GM19099 (cell line): Measurements from ENCODE around the gene SEZ6L2.

ENCODE experiments used
- POLR2A ChIP-seq: IDR thresholded peaks from 3 replicates; pipeline ENCODE4 v1.6.1; 2011; ENCODE audit warnings: low read depth; ENCODE audit not compliant: insufficient read length; ENCODE audit errors: extremely low read depth

The SEZ6L2 gene

DNA sequence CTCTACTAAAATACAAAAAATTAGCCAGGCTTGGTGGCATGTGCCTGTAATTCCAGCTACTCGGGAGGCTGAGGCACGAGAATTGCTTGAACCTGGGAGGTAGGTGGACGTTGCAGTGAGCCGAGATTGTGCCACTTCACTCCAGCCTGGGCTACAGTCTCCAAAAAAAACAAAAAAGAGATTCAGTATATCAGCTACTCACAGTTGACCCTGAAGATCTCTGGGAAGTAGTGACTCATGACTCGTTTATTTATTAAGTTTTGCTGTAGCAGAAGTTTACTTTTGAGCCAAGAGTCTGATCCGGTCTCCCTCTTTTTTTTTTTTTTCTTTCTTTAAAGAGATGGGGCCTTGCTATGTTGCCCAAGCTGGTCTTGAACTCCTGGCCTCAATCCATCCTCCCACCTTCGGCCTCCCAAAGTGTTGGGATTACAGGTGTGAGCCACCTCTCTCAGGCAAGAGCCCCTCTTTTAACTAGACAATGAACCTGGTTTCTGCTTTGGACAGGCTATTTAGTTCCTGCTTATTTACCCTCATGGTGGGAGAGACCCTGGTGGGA is 74.7 kb downstream of the SEZ6L2 start:
- TF ChIP-seq POLR2A, result no peak

DNA sequence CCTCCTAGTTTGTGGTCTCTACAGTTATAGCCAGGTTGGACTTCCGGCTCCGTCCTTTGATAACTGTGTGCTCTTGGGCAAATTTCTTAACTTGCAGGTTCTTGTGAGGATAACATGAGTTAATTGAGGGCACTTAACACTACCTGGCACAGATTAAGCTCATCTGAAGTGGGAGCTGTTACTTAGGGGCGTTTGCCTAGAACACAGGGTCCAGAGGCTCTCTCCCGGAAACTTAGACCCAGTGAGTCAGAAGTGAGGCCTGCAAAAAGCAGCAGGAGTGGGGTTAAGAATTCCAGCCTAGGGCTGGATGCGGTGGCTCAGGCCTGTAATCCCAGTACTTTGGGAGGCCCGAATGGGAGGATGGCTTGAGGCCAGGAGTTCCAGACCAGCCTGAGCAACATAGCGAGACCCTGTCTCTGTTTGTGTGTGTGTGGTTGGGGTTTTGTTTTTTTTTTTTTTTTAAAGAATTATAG is 77.7 kb downstream of the SEZ6L2 start:
- TF ChIP-seq POLR2A, result no peak
